HCT116 (cell line): ENCODE results near the gene KIF1A. TPM values are rescaled to one million over a fixed set of nuclear protein-coding genes. Genes with fewer than 3 reads are reported as not detected.

Source experiments
- ATAC-seq: fragments of 200-7000 bp; cut with Tn5 transposase; 2 replicates; pipeline ENCODE4 v1.9.1; 2020; ENCODE audit warnings: mild to moderate bottlenecking, moderate library complexity
- BruUV-seq: library from RNA; stranded (reverse); fragments of 400-500 nt; replicated peaks from 2 replicates; lab custom pipeline; 2021; lab: Mats Ljungman, UMichigan
- CTCF ChIA-PET: fragments of 300-600 bp; sonication (Branson Sonifier 250); formaldehyde crosslinking; loops from one replicate; lab custom pipeline; 2021; ENCODE audit warnings: antibody characterized with exemption; lab: Charles Lee
- POLR2A ChIA-PET: fragments of 300-600, 350-600 bp; sonication (Branson Sonifier 250); formaldehyde crosslinking; loops from one replicate; lab custom pipeline; 2021; ENCODE audit warnings: antibody characterized with exemption; lab: Charles Lee
- RAD21 ChIA-PET, 2 experiments: fragments of 300-600 bp; sonication (Branson Sonifier 250); formaldehyde crosslinking; loops; one replicate each; lab custom pipeline; 2023; ENCODE audit warnings: low total read pairs in 2 of 2; ENCODE audit not compliant: uncharacterized antibody in 2 of 2, unreplicated experiment in 2 of 2, low non-redundant PET in 1 of 2; lab: Charles Lee
- DNase-seq: peaks from one replicate; pipeline ENCODE4 v3.0.0-alpha.2; 2010; ENCODE audit warnings: low read depth, low spot score
- H2AFZ ChIP-seq: fragments of 200-600 bp; shearing (Covaris generic), sonication (generic); 2 replicates; pipeline ENCODE4 v1.6.1; 2017; ENCODE audit warnings: low read depth, mixed run types, mixed read lengths, antibody characterized with exemption, low read length; ENCODE audit not compliant: poor library complexity, severe bottlenecking
- H3K27ac ChIP-seq: 2 replicates; pipeline ENCODE4 v1.5.1; 2012; ENCODE audit warnings: low read depth, low read length
- H3K27me3 ChIP-seq: fragments of 200-600 bp; sonication (generic); 2 replicates; pipeline ENCODE4 v1.6.1; 2016; ENCODE audit warnings: mixed run types, low read length, mixed read lengths; ENCODE audit not compliant: insufficient read depth
- H3K36me3 ChIP-seq, 2 experiments: fragments of 200-500 bp in 1 of 2; fragments of 200-600 bp in 1 of 2; sonication (Bioruptor generic) in 1 of 2; sonication (generic) in 1 of 2; 2 replicates each; pipeline versions ENCODE4 v1.5.1 to v1.6.1; 2014 to 2016; ENCODE audit warnings: low read length in 2 of 2, inconsistent platforms in 1 of 2, mixed read lengths in 1 of 2, mixed run types in 1 of 2; ENCODE audit not compliant: insufficient read depth in 2 of 2, control insufficient read depth in 1 of 2
- H3K4me1 ChIP-seq, 2 experiments: fragments of 200-600 bp in 1 of 2; sonication (generic) in 1 of 2; 2 replicates each; pipeline versions ENCODE4 v1.5.1 to v1.6.1; 2012 to 2017; ENCODE audit warnings: low read length in 2 of 2, inconsistent platforms in 1 of 2, mild to moderate bottlenecking in 1 of 2, mixed read lengths in 1 of 2, mixed run types in 1 of 2, moderate library complexity in 1 of 2; ENCODE audit not compliant: insufficient read depth in 2 of 2, control insufficient read depth in 1 of 2
- H3K4me2 ChIP-seq: fragments of 200-600 bp; sonication (generic); 2 replicates; pipeline ENCODE4 v1.6.1; 2017; ENCODE audit warnings: mixed run types, low read length, mixed read lengths
- H3K4me3 ChIP-seq, 2 experiments: fragments of 200-600 bp in 1 of 2; sonication (generic) in 1 of 2; replicated peaks in 1 of 2; 2 replicates each; pipeline ENCODE4 v1.5.1; 2011 to 2016; ENCODE audit warnings: low read length in 2 of 2, control low read depth in 1 of 2, low read depth in 1 of 2, mild to moderate bottlenecking in 1 of 2, mixed read lengths in 1 of 2, mixed run types in 1 of 2
- H3K79me2 ChIP-seq: fragments of 200-600 bp; sonication (generic); 2 replicates; pipeline ENCODE4 v1.6.1; 2017; ENCODE audit warnings: mild to moderate bottlenecking, mixed run types, low read length, moderate library complexity, mixed read lengths; ENCODE audit not compliant: insufficient read depth
- H3K9ac ChIP-seq: fragments of 200-600 bp; sonication (generic); 2 replicates; pipeline ENCODE4 v1.6.1; 2016; ENCODE audit warnings: low read length, mixed read lengths
- H3K9me2 ChIP-seq: fragments of 200-600 bp; sonication (generic), shearing (Covaris generic); 2 replicates; pipeline ENCODE4 v1.6.1; 2017; ENCODE audit warnings: mixed run types, mild to moderate bottlenecking, moderate library complexity; ENCODE audit not compliant: insufficient read depth
- H3K9me3 ChIP-seq, 2 experiments: fragments of 200-500 bp in 1 of 2; fragments of 200-600 bp in 1 of 2; sonication (Bioruptor generic) in 1 of 2; sonication (generic) in 1 of 2; 2 replicates each; pipeline ENCODE4 v1.6.1; 2014 to 2017; ENCODE audit warnings: low read length in 2 of 2, mixed read lengths in 2 of 2, inconsistent platforms in 1 of 2, low read depth in 1 of 2, mild to moderate bottlenecking in 1 of 2, mixed run types in 1 of 2, moderate library complexity in 1 of 2; ENCODE audit not compliant: control insufficient read depth in 1 of 2, insufficient read depth in 1 of 2
- H4K20me1 ChIP-seq: fragments of 200-600 bp; sonication (generic), shearing (Covaris generic); 2 replicates; pipeline ENCODE4 v1.6.1; 2017; ENCODE audit warnings: mixed run types, mild to moderate bottlenecking, moderate library complexity; ENCODE audit not compliant: insufficient read depth
- ATF3 ChIP-seq: IDR thresholded peaks from 2 replicates; pipeline ENCODE4 v1.6.1; 2012
- CBX3 ChIP-seq: IDR thresholded peaks from 2 replicates; pipeline ENCODE4 v1.6.1; 2012; ENCODE audit warnings: low read depth
- CTCF ChIP-seq, 3 experiments: fragments of 200-600 bp in 1 of 3; sonication (generic) in 1 of 3; IDR thresholded peaks in 2 of 3; conservative IDR thresholded peaks in 1 of 3; 2 replicates each; pipeline ENCODE4 v1.5.1; 2012 to 2017; ENCODE audit warnings: low read depth in 2 of 3, low read length in 2 of 3, antibody characterized with exemption in 1 of 3, borderline replicate concordance in 1 of 3, control low read depth in 1 of 3, mild to moderate bottlenecking in 1 of 3, mixed read lengths in 1 of 3, mixed run types in 1 of 3, moderate library complexity in 1 of 3; ENCODE audit not compliant: insufficient read depth in 1 of 3
- EGR1 ChIP-seq: IDR thresholded peaks from 2 replicates; pipeline ENCODE4 v1.6.1; 2012; ENCODE audit warnings: low read depth
- EZH2 ChIP-seq: fragments of 200-600 bp; sonication (generic); IDR thresholded peaks from 2 replicates; pipeline ENCODE4 v1.6.1; 2017; ENCODE audit warnings: antibody characterized with exemption, mixed run types
- EZH2phosphoT487 ChIP-seq: fragments of 200-600 bp; IDR thresholded peaks from 2 replicates; pipeline ENCODE4 v1.6.1; 2018; ENCODE audit warnings: antibody characterized with exemption, borderline replicate concordance
- JUND ChIP-seq: IDR thresholded peaks from 2 replicates; pipeline ENCODE4 v1.6.1; 2012
- MAX ChIP-seq: IDR thresholded peaks from 2 replicates; pipeline ENCODE4 v1.6.1; 2012
- POLR2A ChIP-seq: IDR thresholded peaks from 2 replicates; pipeline ENCODE4 v1.7.0; 2011; ENCODE audit warnings: borderline replicate concordance; ENCODE audit not compliant: insufficient read depth, insufficient read length; ENCODE audit errors: extremely low read depth
- POLR2AphosphoS5 ChIP-seq: IDR thresholded peaks from 2 replicates; pipeline ENCODE4 v1.6.1; 2011; ENCODE audit warnings: mild to moderate bottlenecking, low read depth, low read length, moderate library complexity
- RAD21 ChIP-seq: IDR thresholded peaks from 2 replicates; pipeline ENCODE4 v1.6.1; 2012; ENCODE audit warnings: low read depth, mild to moderate bottlenecking
- SIN3A ChIP-seq: IDR thresholded peaks from 2 replicates; pipeline ENCODE4 v1.6.1; 2012; ENCODE audit warnings: low read depth
- SP1 ChIP-seq: IDR thresholded peaks from 2 replicates; pipeline ENCODE4 v1.6.1; 2012; ENCODE audit warnings: low read depth
- SRF ChIP-seq: IDR thresholded peaks from 2 replicates; pipeline ENCODE4 v1.6.1; 2012; ENCODE audit warnings: low read depth
- TCF7L2 ChIP-seq: IDR thresholded peaks from 2 replicates; pipeline ENCODE4 v1.7.0; 2011; ENCODE audit warnings: borderline replicate concordance, inconsistent platforms; ENCODE audit not compliant: insufficient read depth, insufficient read length; ENCODE audit errors: extremely low read depth
- YY1 ChIP-seq: IDR thresholded peaks from 2 replicates; pipeline ENCODE4 v1.6.1; 2011; ENCODE audit warnings: low read length, low read depth, moderate library complexity, mild to moderate bottlenecking; ENCODE audit not compliant: insufficient replicate concordance; ENCODE audit errors: extremely low read depth
- ZFX ChIP-seq: fragments of 450-650 bp; IDR thresholded peaks from 2 replicates; pipeline ENCODE4 v1.6.1; 2017
- ZNF274 ChIP-seq: fragments of 200-500 bp; sonication (Bioruptor generic); IDR thresholded peaks from 2 replicates; pipeline ENCODE4 v1.6.1; 2014; ENCODE audit warnings: mild to moderate bottlenecking, low read depth, low read length, inconsistent platforms
- intact Hi-C: fragments of 100-400 bp; cut with micrococcal nuclease; formaldehyde crosslinking; loops from 2 replicates; pipeline ENCODE4 v1.10.0; 2022
- total RNA-seq: library from RNA; stranded (reverse); gene quantifications from one replicate; pipeline ENCODE4 v1.2.1, GENCODE V29; 2021; ENCODE audit not compliant: unreplicated experiment
- TF ChIP-seq, protein P1 (sequence below): IDR thresholded peaks from 2 replicates; pipeline ENCODE4 v1.6.1; 2011; ENCODE audit warnings: mild to moderate bottlenecking, low read length, moderate library complexity; ENCODE audit not compliant: insufficient replicate concordance; ENCODE audit errors: extremely low read depth
- TF ChIP-seq, protein P2 (sequence below): IDR thresholded peaks from 2 replicates; pipeline ENCODE4 v1.6.1; 2012; ENCODE audit warnings: low read depth

KIF1A gene
- total RNA-seq, 1 experiment from 2014 or later, result 0.27 TPM

DNA sequence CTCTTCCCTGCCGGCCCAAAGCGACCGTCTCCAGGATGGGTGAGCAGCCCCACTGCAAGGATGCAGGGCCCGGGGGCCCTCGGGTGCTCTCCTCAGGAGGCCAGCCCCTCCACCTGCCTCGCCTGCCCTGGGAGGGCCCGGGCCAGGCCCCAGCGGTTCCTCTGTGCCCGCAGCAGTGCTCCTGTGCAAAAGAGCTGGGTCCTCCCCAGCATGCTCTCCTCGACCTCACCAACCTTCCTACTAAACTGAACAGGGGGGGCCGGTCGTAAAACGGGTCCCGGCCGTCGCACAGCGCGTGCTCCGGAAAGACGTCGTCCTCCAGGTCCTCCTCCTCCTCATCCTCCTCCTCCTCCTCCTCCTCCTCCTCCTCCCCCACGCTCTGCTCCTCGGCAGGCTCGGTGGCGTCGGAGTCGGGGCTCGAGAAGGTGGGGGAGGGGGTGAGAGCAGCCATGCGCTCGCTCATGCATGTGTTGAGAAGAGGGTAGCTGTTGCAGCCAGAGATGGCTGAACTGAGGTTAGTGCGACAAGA lies 62.9 kb downstream of the KIF1A start:
- POLR2A ChIA-PET, result no interaction called here
- no peak overlapping the region for H3K27ac ChIP-seq

More for the DNA sequence above, 62.9 kb downstream of the KIF1A start:
- no peaks in the 10 kb centered on the region for H3K36me3 ChIP-seq
- H4K20me1 ChIP-seq, result no peaks in the 10 kb centered on the region
- H3K9me3 ChIP-seq, result no peaks in the 10 kb centered on the region
- RAD21 ChIA-PET, result no interaction called here
- BruUV-seq, result no TSS peak
- H3K4me1 ChIP-seq, result peaks cover 5 to 13% of the 10 kb centered on the region in 2 experiments; a peak in 3 of 4 replicates
- TF ChIP-seq CTCF (IDR thresholded peaks at IDR 0.05 in 2 of 3, conservative IDR thresholded peaks at IDR 0.05 in 1 of 3; ENCODE audit: borderline replicate concordance in 1 of 3, insufficient read depth in 1 of 3, low read depth in 2 of 3, low read length in 2 of 3), result no peak
- no peak for TF ChIP-seq SIN3A
- no peak for TF ChIP-seq POLR2AphosphoS5
- no peak for TF ChIP-seq MAX
- no peak for TF ChIP-seq POLR2A
- TF ChIP-seq ZFX, result no peak
- TF ChIP-seq, protein P1, sequence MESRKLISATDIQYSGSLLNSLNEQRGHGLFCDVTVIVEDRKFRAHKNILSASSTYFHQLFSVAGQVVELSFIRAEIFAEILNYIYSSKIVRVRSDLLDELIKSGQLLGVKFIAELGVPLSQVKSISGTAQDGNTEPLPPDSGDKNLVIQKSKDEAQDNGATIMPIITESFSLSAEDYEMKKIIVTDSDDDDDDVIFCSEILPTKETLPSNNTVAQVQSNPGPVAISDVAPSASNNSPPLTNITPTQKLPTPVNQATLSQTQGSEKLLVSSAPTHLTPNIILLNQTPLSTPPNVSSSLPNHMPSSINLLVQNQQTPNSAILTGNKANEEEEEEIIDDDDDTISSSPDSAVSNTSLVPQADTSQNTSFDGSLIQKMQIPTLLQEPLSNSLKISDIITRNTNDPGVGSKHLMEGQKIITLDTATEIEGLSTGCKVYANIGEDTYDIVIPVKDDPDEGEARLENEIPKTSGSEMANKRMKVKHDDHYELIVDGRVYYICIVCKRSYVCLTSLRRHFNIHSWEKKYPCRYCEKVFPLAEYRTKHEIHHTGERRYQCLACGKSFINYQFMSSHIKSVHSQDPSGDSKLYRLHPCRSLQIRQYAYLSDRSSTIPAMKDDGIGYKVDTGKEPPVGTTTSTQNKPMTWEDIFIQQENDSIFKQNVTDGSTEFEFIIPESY, result no peak
- TF ChIP-seq CBX3, result no peak
- TF ChIP-seq ZNF274, result no peak
- TF ChIP-seq, protein P2, sequence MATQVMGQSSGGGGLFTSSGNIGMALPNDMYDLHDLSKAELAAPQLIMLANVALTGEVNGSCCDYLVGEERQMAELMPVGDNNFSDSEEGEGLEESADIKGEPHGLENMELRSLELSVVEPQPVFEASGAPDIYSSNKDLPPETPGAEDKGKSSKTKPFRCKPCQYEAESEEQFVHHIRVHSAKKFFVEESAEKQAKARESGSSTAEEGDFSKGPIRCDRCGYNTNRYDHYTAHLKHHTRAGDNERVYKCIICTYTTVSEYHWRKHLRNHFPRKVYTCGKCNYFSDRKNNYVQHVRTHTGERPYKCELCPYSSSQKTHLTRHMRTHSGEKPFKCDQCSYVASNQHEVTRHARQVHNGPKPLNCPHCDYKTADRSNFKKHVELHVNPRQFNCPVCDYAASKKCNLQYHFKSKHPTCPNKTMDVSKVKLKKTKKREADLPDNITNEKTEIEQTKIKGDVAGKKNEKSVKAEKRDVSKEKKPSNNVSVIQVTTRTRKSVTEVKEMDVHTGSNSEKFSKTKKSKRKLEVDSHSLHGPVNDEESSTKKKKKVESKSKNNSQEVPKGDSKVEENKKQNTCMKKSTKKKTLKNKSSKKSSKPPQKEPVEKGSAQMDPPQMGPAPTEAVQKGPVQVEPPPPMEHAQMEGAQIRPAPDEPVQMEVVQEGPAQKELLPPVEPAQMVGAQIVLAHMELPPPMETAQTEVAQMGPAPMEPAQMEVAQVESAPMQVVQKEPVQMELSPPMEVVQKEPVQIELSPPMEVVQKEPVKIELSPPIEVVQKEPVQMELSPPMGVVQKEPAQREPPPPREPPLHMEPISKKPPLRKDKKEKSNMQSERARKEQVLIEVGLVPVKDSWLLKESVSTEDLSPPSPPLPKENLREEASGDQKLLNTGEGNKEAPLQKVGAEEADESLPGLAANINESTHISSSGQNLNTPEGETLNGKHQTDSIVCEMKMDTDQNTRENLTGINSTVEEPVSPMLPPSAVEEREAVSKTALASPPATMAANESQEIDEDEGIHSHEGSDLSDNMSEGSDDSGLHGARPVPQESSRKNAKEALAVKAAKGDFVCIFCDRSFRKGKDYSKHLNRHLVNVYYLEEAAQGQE, result no peak
- TF ChIP-seq EZH2phosphoT487, result no peak
- TF ChIP-seq SRF, result no peak
- no peak for TF ChIP-seq RAD21
- no peak for TF ChIP-seq ATF3
- no peak for TF ChIP-seq JUND
- no peak for TF ChIP-seq EZH2
- no peak for TF ChIP-seq SP1
- no peak for TF ChIP-seq YY1
- no peak for TF ChIP-seq TCF7L2
- TF ChIP-seq EGR1, result no peak
- CTCF ChIA-PET, result no interaction called here
- H3K27me3 ChIP-seq, result no peaks in the 10 kb centered on the region
- no peak for ATAC-seq
- no peak overlapping the region for H2AFZ ChIP-seq
- no peak for DNase-seq
- no peaks in the 10 kb centered on the region for H3K9me2 ChIP-seq
- intact Hi-C loops, result no loop called here
- no peaks in the 10 kb centered on the region for H3K79me2 ChIP-seq
- no peak overlapping the region for H3K4me2 ChIP-seq
- H3K9ac ChIP-seq, result no peak overlapping the region
- H3K4me3 ChIP-seq, result no peak overlapping the region
